SK-N-SH (cell line): ENCODE data around the gene UCHL1. TPM values are rescaled to one million over a fixed set of nuclear protein-coding genes. Genes with fewer than 3 reads are reported as not detected.

Experiments used
- CTCF ChIA-PET: fragments of 300-600, 350-600 bp; formaldehyde crosslinking; extraction: SDS; loops from one replicate; lab custom pipeline; 2021; lab: Yijun Ruan, JAX
- POLR2A ChIA-PET: fragments of 350-600 bp; sonication (Branson Sonifier 250); formaldehyde crosslinking; extraction: SDS; loops from one replicate; lab custom pipeline; 2020; ENCODE audit warnings: antibody characterized with exemption, inconsistent platforms; lab: Yijun Ruan, JAX
- DNase-seq: peaks from one replicate; pipeline ENCODE4 v3.0.0; 2012
- H2AFZ ChIP-seq: fragments of 200-600 bp; sonication (generic); 2 replicates; pipeline ENCODE4 v1.8.1; 2016; ENCODE audit warnings: antibody characterized with exemption, mild to moderate bottlenecking, low read depth
- H3F3A ChIP-seq: fragments of 200-600 bp; sonication (generic); replicated peaks from 2 replicates; pipeline ENCODE3; 2016; ENCODE audit warnings: antibody characterized with exemption, mild to moderate bottlenecking; ENCODE audit not compliant: insufficient read depth
- H3K27ac ChIP-seq, 2 experiments: fragments of 200-500 bp in 1 of 2; fragments of 200-600 bp in 1 of 2; sonication (Bioruptor generic) in 1 of 2; sonication (generic), shearing (Covaris generic) in 1 of 2; 2 replicates each; pipeline versions ENCODE4 v1.5.1 to v1.6.1; 2014 to 2016; ENCODE audit warnings: low read depth in 2 of 2, inconsistent platforms in 1 of 2, low read length in 1 of 2, mild to moderate bottlenecking in 1 of 2, mixed read lengths in 1 of 2
- H3K27me3 ChIP-seq: fragments of 200-600 bp; sonication (generic), shearing (Covaris generic); 2 replicates; pipeline ENCODE4 v1.6.1; 2016; ENCODE audit warnings: mixed run types; ENCODE audit not compliant: insufficient read depth
- H3K36me3 ChIP-seq, 2 experiments: fragments of 200-500 bp in 1 of 2; fragments of 200-600 bp in 1 of 2; sonication (Bioruptor generic) in 1 of 2; sonication (generic) in 1 of 2; replicated peaks in 1 of 2; 2 replicates each; pipeline versions ENCODE3 to v1.5.1; 2014 to 2016; ENCODE audit warnings: low read length in 1 of 2, mild to moderate bottlenecking in 1 of 2; ENCODE audit not compliant: insufficient read depth in 2 of 2, control insufficient read depth in 1 of 2
- H3K4me1 ChIP-seq, 2 experiments: fragments of 200-500 bp in 1 of 2; fragments of 200-600 bp in 1 of 2; sonication (Bioruptor generic) in 1 of 2; sonication (generic), shearing (Covaris generic) in 1 of 2; 2 replicates each; pipeline versions ENCODE4 v1.5.1 to v1.6.1; 2014 to 2016; ENCODE audit warnings: low read depth in 1 of 2, low read length in 1 of 2, mixed run types in 1 of 2; ENCODE audit not compliant: insufficient read depth in 2 of 2, control insufficient read depth in 1 of 2
- H3K4me2 ChIP-seq: fragments of 200-600 bp; sonication (generic), shearing (Covaris generic); 2 replicates; pipeline ENCODE4 v1.6.1; 2017; ENCODE audit warnings: mixed run types
- H3K4me3 ChIP-seq, 2 experiments: fragments of 200-500 bp in 1 of 2; fragments of 200-600 bp in 1 of 2; sonication (Bioruptor generic) in 1 of 2; sonication (generic), shearing (Covaris generic) in 1 of 2; 2 replicates each; pipeline versions ENCODE4 v1.5.1 to v1.8.1; 2014 to 2016; ENCODE audit warnings: low read depth in 2 of 2, inconsistent platforms in 1 of 2, low read length in 1 of 2, mild to moderate bottlenecking in 1 of 2, mixed read lengths in 1 of 2, moderate library complexity in 1 of 2
- H3K79me2 ChIP-seq: fragments of 200-600 bp; sonication (generic); 2 replicates; pipeline ENCODE4 v1.8.1; 2017; ENCODE audit warnings: mild to moderate bottlenecking; ENCODE audit not compliant: insufficient read depth
- H3K9ac ChIP-seq: fragments of 200-600 bp; sonication (generic); 2 replicates; pipeline ENCODE4 v1.6.1; 2017; ENCODE audit warnings: mixed run types
- H3K9me2 ChIP-seq: fragments of 200-600 bp; sonication (generic); 2 replicates; pipeline ENCODE4 v1.6.1; 2017; ENCODE audit warnings: mixed run types
- H3K9me3 ChIP-seq: fragments of 200-600 bp; sonication (generic); 2 replicates; pipeline ENCODE4 v1.6.1; 2017; ENCODE audit warnings: mixed run types, mild to moderate bottlenecking, moderate library complexity
- H4K20me1 ChIP-seq: fragments of 200-600 bp; sonication (generic); 2 replicates; pipeline ENCODE4 v1.6.1; 2017; ENCODE audit warnings: mild to moderate bottlenecking, mixed run types; ENCODE audit not compliant: insufficient read depth
- CTCF ChIP-seq: fragments of 200-600 bp; sonication (generic); IDR thresholded peaks from 2 replicates; pipeline ENCODE4 v1.6.1; 2017; ENCODE audit warnings: antibody characterized with exemption, mild to moderate bottlenecking, moderate library complexity
- EP300 ChIP-seq, 2 experiments: IDR thresholded peaks; 2 replicates each; pipeline versions ENCODE4 v1.4.0 to v1.6.1; 2012; ENCODE audit warnings: borderline replicate concordance in 1 of 2, low read depth in 1 of 2, low read length in 1 of 2
- FOXJ3 ChIP-seq: sonication (generic); formaldehyde crosslinking; IDR thresholded peaks from 2 replicates; pipeline ENCODE4 v1.5.1; 2020; ENCODE audit warnings: mild to moderate bottlenecking, missing genetic modification reagents
- GABPA ChIP-seq: IDR thresholded peaks from 2 replicates; pipeline ENCODE4 v1.4.0; 2012; ENCODE audit warnings: low read depth, mild to moderate bottlenecking
- IRF3 ChIP-seq: fragments of 150-350 bp; IDR thresholded peaks from 2 replicates; pipeline ENCODE4 v1.6.1; 2016; ENCODE audit warnings: mild to moderate bottlenecking, low read depth, low read length
- JUND ChIP-seq: IDR thresholded peaks from 2 replicates; pipeline ENCODE4 v1.4.0; 2012
- MAX ChIP-seq: IDR thresholded peaks from 2 replicates; pipeline ENCODE4 v1.4.0; 2012; ENCODE audit warnings: low read depth
- REST ChIP-seq: IDR thresholded peaks from 2 replicates; pipeline ENCODE4 v1.6.1; 2012; ENCODE audit warnings: mild to moderate bottlenecking, low read depth, low read length, moderate library complexity
- RXRA ChIP-seq: IDR thresholded peaks from 2 replicates; pipeline ENCODE4 v1.4.0; 2012; ENCODE audit warnings: low read depth, mild to moderate bottlenecking, borderline replicate concordance
- TAF1 ChIP-seq: IDR thresholded peaks from 2 replicates; pipeline ENCODE4 v1.6.1; 2012; ENCODE audit warnings: low read depth, mild to moderate bottlenecking, low read length, moderate library complexity, borderline replicate concordance
- USF1 ChIP-seq: IDR thresholded peaks from 2 replicates; pipeline ENCODE4 v1.4.0; 2012; ENCODE audit warnings: low read depth, borderline replicate concordance
- USF2 ChIP-seq: fragments of 150-350 bp; IDR thresholded peaks from 2 replicates; pipeline ENCODE4 v1.6.1; 2017; ENCODE audit warnings: antibody characterized with exemption, low read length, low read depth, borderline replicate concordance
- YY1 ChIP-seq: IDR thresholded peaks from 2 replicates; pipeline ENCODE4 v1.4.0; 2012; ENCODE audit warnings: low read depth, mild to moderate bottlenecking
- WGBS: methylation state at CpG from one replicate; pipeline ENCODE4 v1.1.6; 2017; ENCODE audit warnings: low lambda C conversion rate; 5-methylcytosine and 5-hydroxymethylcytosine counted together
- polyA plus RNA-seq, 3 experiments: library from polyadenylated mRNA; depleted of rRNA; stranded (reverse); fragments of >200 nt; gene quantifications; 2 replicates each; pipeline ENCODE4 v1.2.3, GENCODE V29; 2012
- small RNA-seq, 7 experiments: library from RNA; depleted of rRNA; stranded (forward); fragments of <200 nt; gene quantifications; one replicate each; pipeline ENCODE3, GENCODE V24; 2012

The UCHL1 gene
- polyA plus RNA-seq, 1 of the 3 experiments (the other 2 are of a cell fraction): 1,518 TPM

- Histone ChIP-seq H3K9me3 (no peaks in the 10 kb centered on the region), H3K4me3 (no peak overlapping the region), H3K79me2 (no peaks in the 10 kb centered on the region), H3K9me2 (no peaks in the 10 kb centered on the region), H3K4me2 (no peak overlapping the region), H3F3A (no peaks in the 10 kb centered on the region), H3K4me1 (no peaks in the 10 kb centered on the region), H3K27me3 (no peaks in the 10 kb centered on the region), H4K20me1 (no peaks in the 10 kb centered on the region), H3K36me3 (no peaks in the 10 kb centered on the region), H3K9ac (no peak overlapping the region), H3K27ac (no peak overlapping the region), H2AFZ (no peak overlapping the region)
- ChIA-PET CTCF (no interaction called here), POLR2A (no interaction called here)
- DNase-seq: no peak
- TF ChIP-seq USF1 (no peak), TAF1 (no peak), JUND (no peak), USF2 (no peak), GABPA (no peak), CTCF (no peak), EP300 (IDR thresholded peaks at IDR 0.05; ENCODE audit: borderline replicate concordance in 1 of 2, low read depth in 1 of 2, low read length in 1 of 2) (no peak), REST (no peak), RXRA (no peak), FOXJ3 (CRISPR knock-in tag) (no peak), IRF3 (no peak), MAX (no peak), YY1 (no peak)
- WGBS: 69% methylated on average over 1 of the region's 1 CpG
Observed at GRCh38 chr4:41315862-41316261, 59.1 kb downstream of the UCHL1 start.

Small RNA genes lying within 50 kb of the gene (small RNA-seq; reads per million reads assigned to genes)
- gene RF00019: 0 reads per million in 7 experiments

Other genes starting within 250 kb of the UCHL1 start
- gene APBB2, start 42.4 kb upstream of the UCHL1 start, polyA plus RNA-seq (2012; rRNA removed): 49.8 and 56.6 TPM in 2 replicates